K562 (cell line): Measurements from ENCODE around the gene CPNE1. TPM values are rescaled to one million over a fixed set of nuclear protein-coding genes. Genes with fewer than 3 reads are reported as not detected.

Source experiments
- ARHGAP35 ChIP-seq: fragments of 450-650 bp; IDR thresholded peaks from 2 replicates; pipeline ENCODE4 v1.6.1; 2018; ENCODE audit not compliant: partially characterized antibody
- CBFB ChIP-seq: sonication (generic); formaldehyde crosslinking; IDR thresholded peaks from 2 replicates; pipeline ENCODE4 v1.4.0; 2020; ENCODE audit warnings: mild to moderate bottlenecking, missing genetic modification reagents
- CBX3 ChIP-seq, 2 experiments: IDR thresholded peaks; 1 replicate in 1 of 2; 2 replicates in 1 of 2; pipeline ENCODE4 v1.6.1; 2012; ENCODE audit warnings: inconsistent platforms in 2 of 2, low read length in 2 of 2, borderline replicate concordance in 1 of 2, control low read depth in 1 of 2
- MCM5 ChIP-seq: fragments of 450-650 bp; IDR thresholded peaks from 2 replicates; pipeline ENCODE4 v1.6.1; 2016; ENCODE audit warnings: low read depth
- MEF2A ChIP-seq: IDR thresholded peaks from 2 replicates; pipeline ENCODE4 v1.6.1; 2011; ENCODE audit warnings: low read depth, mild to moderate bottlenecking, low read length, moderate library complexity; ENCODE audit not compliant: control insufficient read depth
- MTA1 ChIP-seq: fragments of 450-650 bp; IDR thresholded peaks from 2 replicates; pipeline ENCODE4 v1.6.1; 2017; ENCODE audit warnings: borderline replicate concordance
- NFATC3 ChIP-seq: fragments of 450-650 bp; IDR thresholded peaks from 2 replicates; pipeline ENCODE4 v1.6.1; 2017; ENCODE audit warnings: mild to moderate bottlenecking
- NONO ChIP-seq, 2 experiments: fragments of 200-400 bp in 1 of 2; fragments of 450-650 bp in 1 of 2; formaldehyde crosslinking in 1 of 2; IDR thresholded peaks; 2 replicates each; pipeline ENCODE4 v1.6.1; 2017; ENCODE audit warnings: low read depth in 2 of 2, mild to moderate bottlenecking in 2 of 2, moderate library complexity in 2 of 2, low read length in 1 of 2
- RBM14 ChIP-seq: fragments of 200-400 bp; formaldehyde crosslinking; IDR thresholded peaks from 2 replicates; pipeline ENCODE4 v1.6.1; 2018; ENCODE audit warnings: low read depth, mild to moderate bottlenecking, low read length, moderate library complexity, borderline replicate concordance; ENCODE audit not compliant: insufficient read depth
- SNIP1 ChIP-seq: fragments of 450-650 bp; IDR thresholded peaks from 2 replicates; pipeline ENCODE4 v1.7.1; 2017; ENCODE audit warnings: low read depth, mild to moderate bottlenecking
- SRSF9 ChIP-seq: fragments of 200-400 bp; formaldehyde crosslinking; IDR thresholded peaks from 2 replicates; pipeline ENCODE4 v1.6.1; 2017; ENCODE audit warnings: low read depth, low read length, borderline replicate concordance
- TEAD1 ChIP-seq, 2 experiments: fragments of 450-650 bp in 1 of 2; sonication (generic) in 1 of 2; formaldehyde crosslinking; IDR thresholded peaks; 2 replicates each; pipeline versions ENCODE4 v1.4.0 to v1.8.0; 2020 to 2022; ENCODE audit warnings: mild to moderate bottlenecking in 2 of 2, missing genetic modification reagents in 1 of 2
- ZC3H4 ChIP-seq: sonication (generic); formaldehyde crosslinking; IDR thresholded peaks from 2 replicates; pipeline ENCODE4 v1.9.0; 2021; ENCODE audit warnings: missing genetic modification reagents, borderline replicate concordance
- ZKSCAN3 ChIP-seq: fragments of 250-450 bp; sonication (Bioruptor Pico); IDR thresholded peaks from 2 replicates; pipeline ENCODE4 v1.4.0; 2020
- ZNF133 ChIP-seq: fragments of 250-450 bp; sonication (Bioruptor Pico); IDR thresholded peaks from 2 replicates; pipeline ENCODE4 v1.4.0; 2020; ENCODE audit warnings: mild to moderate bottlenecking
- polyA plus RNA-seq, 8 experiments: library from polyadenylated mRNA; depleted of rRNA in 4 of 8; stranded (reverse) in 5 of 8; unstranded in 3 of 8; fragments of >200 nt; fragmentation: Nextera tagmentation in 2 of 8; fragmentation: Illumina TruSeq in 1 of 8; extraction: Ambion mirVana in 2 of 8; extraction: Trizol in 1 of 8; gene quantifications; 2 replicates each; pipeline versions ENCODE4 v1.2.1 to v1.2.3, GENCODE V29; 2011 to 2014; ENCODE audit warnings: inconsistent platforms in 1 of 8, missing spikeins in 1 of 8
- total RNA-seq, 7 experiments: library from RNA; depleted of rRNA in 6 of 7; stranded (reverse); fragments of >200 nt in 6 of 7; fragmentation: Illumina TruSeq in 2 of 7; extraction: Trizol in 2 of 7; gene quantifications; 2 replicates each; pipeline versions ENCODE4 v1.2.1 to v1.2.3, GENCODE V29; 2011 to 2021; ENCODE audit warnings: low replicate concordance in 1 of 7
- TF ChIP-seq, protein P1 (sequence below): IDR thresholded peaks from 2 replicates; pipeline ENCODE4 v1.6.1; 2014; ENCODE audit warnings: antibody characterized with exemption
- TF ChIP-seq, protein P2 (sequence below): fragments of 450-650 bp; IDR thresholded peaks from 2 replicates; pipeline ENCODE4 v1.6.1; 2017; ENCODE audit warnings: antibody characterized with exemption, mild to moderate bottlenecking
- TF ChIP-seq, protein P3 (sequence below): IDR thresholded peaks from 3 replicates; pipeline ENCODE4 v1.6.1; 2011; ENCODE audit warnings: borderline replicate concordance, mild to moderate bottlenecking, moderate library complexity; ENCODE audit not compliant: insufficient read length; ENCODE audit errors: extremely low read depth

CPNE1 gene
- total and polyA plus RNA-seq, 9 of the 15 experiments (the other 6 are each of a cell fraction or from before 2014, with no cell fraction given) = 42.1 to 102 (median 56.0) TPM

DNA sequence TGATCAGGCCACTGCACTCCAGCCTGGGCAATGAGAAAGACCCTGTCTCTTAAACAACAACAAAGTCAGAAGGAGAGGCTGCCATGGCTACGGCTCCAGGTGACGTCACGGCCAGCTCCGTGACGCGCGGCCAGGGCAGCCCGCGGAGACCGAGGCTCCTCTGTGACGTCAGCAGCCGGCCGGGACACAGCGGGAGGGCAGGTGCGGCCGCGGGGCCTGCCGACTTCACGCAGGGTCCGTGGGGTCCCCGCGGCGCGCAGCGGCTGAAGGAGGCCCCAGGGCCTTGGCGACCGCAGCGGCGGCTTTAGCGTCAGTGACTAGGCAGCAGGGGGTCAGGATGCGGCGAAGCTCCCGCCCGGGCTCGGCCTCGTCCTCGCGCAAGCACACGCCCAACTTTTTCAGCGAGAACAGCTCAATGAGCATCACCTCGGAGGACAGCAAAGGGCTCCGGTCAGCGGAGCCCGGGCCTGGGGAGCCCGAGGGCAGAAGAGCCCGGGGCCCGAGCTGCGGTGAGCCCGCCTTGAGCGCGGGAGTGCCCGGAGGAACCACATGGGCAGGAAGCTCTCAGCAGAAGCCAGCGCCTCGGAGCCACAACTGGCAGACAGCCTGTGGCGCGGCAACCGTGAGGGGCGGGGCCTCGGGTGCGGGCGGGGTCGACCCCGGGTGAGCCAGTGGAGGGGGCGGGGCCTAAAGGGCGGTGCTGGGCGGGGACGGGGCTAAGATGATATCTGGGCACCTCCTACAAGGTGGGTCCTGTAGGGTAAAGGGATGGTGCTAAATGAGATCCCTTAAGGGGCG, 48.8 kb downstream of the CPNE1 start, which contains the start of gene SPAG4 (continued):
- TF ChIP-seq, protein P1, sequence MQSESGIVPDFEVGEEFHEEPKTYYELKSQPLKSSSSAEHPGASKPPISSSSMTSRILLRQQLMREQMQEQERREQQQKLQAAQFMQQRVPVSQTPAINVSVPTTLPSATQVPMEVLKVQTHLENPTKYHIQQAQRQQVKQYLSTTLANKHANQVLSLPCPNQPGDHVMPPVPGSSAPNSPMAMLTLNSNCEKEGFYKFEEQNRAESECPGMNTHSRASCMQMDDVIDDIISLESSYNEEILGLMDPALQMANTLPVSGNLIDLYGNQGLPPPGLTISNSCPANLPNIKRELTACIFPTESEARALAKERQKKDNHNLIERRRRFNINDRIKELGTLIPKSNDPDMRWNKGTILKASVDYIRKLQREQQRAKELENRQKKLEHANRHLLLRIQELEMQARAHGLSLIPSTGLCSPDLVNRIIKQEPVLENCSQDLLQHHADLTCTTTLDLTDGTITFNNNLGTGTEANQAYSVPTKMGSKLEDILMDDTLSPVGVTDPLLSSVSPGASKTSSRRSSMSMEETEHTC = no peak
- TF ChIP-seq ZNF133 (CRISPR knock-in tag) (no peak), ZC3H4 (CRISPR knock-in tag) (no peak), SRSF9 (no peak), MEF2A (no peak), CBFB (CRISPR knock-in tag) (no peak; the same call in 1 of the 2 replicates), NFATC3 (no peak), MCM5 (no peak), ARHGAP35 (no peak), RBM14 (no peak), ZKSCAN3 (CRISPR knock-in tag) (no peak), NONO (IDR thresholded peaks at IDR 0.05; ENCODE audit: low read depth in 2 of 2, low read length in 1 of 2) (peak in 1 of 2 experiments; percentile 58; a peak in 1 of 4 replicates), MTA1 (0 out of 2 replicates have a peak, but pooled peaks have one; percentile 44), SNIP1 (no peak), CBX3 (IDR thresholded peaks at IDR 0.05; ENCODE audit: borderline replicate concordance in 1 of 2, low read length in 2 of 2) (no peak; a peak in 1 of 3 replicates), TEAD1 (CRISPR knock-in tag; IDR thresholded peaks at IDR 0.05) (peak in 1 of 2 experiments; percentile 75; a peak in 2 of 4 replicates)
- TF ChIP-seq, protein P2, sequence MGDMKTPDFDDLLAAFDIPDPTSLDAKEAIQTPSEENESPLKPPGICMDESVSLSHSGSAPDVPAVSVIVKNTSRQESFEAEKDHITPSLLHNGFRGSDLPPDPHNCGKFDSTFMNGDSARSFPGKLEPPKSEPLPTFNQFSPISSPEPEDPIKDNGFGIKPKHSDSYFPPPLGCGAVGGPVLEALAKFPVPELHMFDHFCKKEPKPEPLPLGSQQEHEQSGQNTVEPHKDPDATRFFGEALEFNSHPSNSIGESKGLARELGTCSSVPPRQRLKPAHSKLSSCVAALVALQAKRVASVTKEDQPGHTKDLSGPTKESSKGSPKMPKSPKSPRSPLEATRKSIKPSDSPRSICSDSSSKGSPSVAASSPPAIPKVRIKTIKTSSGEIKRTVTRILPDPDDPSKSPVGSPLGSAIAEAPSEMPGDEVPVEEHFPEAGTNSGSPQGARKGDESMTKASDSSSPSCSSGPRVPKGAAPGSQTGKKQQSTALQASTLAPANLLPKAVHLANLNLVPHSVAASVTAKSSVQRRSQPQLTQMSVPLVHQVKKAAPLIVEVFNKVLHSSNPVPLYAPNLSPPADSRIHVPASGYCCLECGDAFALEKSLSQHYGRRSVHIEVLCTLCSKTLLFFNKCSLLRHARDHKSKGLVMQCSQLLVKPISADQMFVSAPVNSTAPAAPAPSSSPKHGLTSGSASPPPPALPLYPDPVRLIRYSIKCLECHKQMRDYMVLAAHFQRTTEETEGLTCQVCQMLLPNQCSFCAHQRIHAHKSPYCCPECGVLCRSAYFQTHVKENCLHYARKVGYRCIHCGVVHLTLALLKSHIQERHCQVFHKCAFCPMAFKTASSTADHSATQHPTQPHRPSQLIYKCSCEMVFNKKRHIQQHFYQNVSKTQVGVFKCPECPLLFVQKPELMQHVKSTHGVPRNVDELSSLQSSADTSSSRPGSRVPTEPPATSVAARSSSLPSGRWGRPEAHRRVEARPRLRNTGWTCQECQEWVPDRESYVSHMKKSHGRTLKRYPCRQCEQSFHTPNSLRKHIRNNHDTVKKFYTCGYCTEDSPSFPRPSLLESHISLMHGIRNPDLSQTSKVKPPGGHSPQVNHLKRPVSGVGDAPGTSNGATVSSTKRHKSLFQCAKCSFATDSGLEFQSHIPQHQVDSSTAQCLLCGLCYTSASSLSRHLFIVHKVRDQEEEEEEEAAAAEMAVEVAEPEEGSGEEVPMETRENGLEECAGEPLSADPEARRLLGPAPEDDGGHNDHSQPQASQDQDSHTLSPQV = peak; percentile 78
- TF ChIP-seq, protein P3, sequence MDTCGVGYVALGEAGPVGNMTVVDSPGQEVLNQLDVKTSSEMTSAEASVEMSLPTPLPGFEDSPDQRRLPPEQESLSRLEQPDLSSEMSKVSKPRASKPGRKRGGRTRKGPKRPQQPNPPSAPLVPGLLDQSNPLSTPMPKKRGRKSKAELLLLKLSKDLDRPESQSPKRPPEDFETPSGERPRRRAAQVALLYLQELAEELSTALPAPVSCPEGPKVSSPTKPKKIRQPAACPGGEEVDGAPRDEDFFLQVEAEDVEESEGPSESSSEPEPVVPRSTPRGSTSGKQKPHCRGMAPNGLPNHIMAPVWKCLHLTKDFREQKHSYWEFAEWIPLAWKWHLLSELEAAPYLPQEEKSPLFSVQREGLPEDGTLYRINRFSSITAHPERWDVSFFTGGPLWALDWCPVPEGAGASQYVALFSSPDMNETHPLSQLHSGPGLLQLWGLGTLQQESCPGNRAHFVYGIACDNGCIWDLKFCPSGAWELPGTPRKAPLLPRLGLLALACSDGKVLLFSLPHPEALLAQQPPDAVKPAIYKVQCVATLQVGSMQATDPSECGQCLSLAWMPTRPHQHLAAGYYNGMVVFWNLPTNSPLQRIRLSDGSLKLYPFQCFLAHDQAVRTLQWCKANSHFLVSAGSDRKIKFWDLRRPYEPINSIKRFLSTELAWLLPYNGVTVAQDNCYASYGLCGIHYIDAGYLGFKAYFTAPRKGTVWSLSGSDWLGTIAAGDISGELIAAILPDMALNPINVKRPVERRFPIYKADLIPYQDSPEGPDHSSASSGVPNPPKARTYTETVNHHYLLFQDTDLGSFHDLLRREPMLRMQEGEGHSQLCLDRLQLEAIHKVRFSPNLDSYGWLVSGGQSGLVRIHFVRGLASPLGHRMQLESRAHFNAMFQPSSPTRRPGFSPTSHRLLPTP = no peak
